M059J (cell line): ENCODE data around the gene SPTLC3. TPM values are rescaled to one million over a fixed set of nuclear protein-coding genes. Genes with fewer than 3 reads are reported as not detected.
A peak's percentile ranks its signal among the peaks of the same experiment; 100 is the strongest.

Source experiments
- DNase-seq: peaks from one replicate; pipeline ENCODE4 v3.0.0-alpha.2; 2012; ENCODE audit warnings: low read depth
- total RNA-seq: library from RNA; depleted of rRNA; stranded (reverse); fragments of >200 nt; shearing (Covaris generic); gene quantifications from 2 replicates; pipeline ENCODE4 v1.2.3, GENCODE V29; 2014

SPTLC3 gene
- total RNA-seq, 1 experiment from 2014 or later, result 9.2 TPM

DNA sequence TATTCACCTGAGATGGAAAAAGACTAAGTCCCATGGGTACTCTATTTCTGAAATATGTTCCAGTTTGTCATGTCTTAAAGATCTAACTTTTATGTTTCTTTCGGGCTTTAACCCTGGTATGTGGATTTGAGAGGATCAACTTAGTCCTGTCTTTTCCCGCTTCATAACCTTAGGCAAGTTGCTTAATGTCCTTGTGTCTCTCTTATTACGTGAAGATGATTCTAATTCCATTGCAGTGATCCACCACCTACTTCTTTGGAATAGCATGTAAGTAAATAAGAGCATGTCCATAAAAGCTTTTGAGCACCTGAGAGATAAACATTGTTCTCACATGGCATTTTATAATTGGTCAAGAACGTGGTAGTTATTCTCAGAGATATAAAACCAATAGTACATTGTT lies 23.0 kb downstream of the SPTLC3 start:
- no peak for DNase-seq

GRCh38 chr20:13034115-13034514 lies 25.3 kb downstream of the SPTLC3 start:
- peak; percentile 9 for DNase-seq

GRCh38 chr20:13034936-13035335 lies 26.2 kb downstream of the SPTLC3 start:
- no peak for DNase-seq

DNA sequence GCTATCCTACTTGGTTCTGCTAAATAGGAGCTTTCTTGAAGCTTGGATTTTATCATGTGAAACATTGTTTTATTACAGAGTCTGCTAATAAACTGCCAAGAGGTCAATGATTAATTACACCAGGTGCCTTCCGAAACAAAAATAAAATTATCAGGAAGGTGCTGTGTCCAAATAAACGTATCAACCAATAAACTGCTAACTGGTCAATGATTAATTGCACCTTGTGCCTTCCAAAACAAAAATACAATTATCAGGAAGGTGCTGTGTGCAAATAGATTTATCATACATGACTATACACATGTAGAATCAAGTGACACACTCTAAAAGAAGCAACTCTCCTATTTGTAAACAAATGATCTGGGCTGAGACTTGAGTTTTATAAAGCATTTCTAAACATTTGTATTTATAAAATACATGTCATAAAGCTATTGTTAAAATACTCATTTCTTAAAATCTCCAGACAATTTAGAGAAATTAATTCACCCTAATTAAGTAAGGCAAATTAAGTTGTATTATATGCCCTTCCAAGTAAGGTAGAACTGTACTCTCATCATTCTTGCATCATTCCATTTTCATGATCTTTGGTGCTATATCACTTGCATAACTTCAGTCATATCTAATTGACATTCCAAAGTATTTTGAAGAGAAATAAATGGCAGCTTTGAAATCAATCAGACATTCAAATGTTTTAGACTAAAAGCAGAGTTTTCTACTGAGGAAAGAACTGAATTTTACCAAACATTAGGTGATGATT lies 26.8 kb downstream of the SPTLC3 start:
- no peak for DNase-seq

- DNase-seq, result peak; percentile 74
Measured at GRCh38 chr20:13037727-13038126, 29.0 kb downstream of the SPTLC3 start.

DNA sequence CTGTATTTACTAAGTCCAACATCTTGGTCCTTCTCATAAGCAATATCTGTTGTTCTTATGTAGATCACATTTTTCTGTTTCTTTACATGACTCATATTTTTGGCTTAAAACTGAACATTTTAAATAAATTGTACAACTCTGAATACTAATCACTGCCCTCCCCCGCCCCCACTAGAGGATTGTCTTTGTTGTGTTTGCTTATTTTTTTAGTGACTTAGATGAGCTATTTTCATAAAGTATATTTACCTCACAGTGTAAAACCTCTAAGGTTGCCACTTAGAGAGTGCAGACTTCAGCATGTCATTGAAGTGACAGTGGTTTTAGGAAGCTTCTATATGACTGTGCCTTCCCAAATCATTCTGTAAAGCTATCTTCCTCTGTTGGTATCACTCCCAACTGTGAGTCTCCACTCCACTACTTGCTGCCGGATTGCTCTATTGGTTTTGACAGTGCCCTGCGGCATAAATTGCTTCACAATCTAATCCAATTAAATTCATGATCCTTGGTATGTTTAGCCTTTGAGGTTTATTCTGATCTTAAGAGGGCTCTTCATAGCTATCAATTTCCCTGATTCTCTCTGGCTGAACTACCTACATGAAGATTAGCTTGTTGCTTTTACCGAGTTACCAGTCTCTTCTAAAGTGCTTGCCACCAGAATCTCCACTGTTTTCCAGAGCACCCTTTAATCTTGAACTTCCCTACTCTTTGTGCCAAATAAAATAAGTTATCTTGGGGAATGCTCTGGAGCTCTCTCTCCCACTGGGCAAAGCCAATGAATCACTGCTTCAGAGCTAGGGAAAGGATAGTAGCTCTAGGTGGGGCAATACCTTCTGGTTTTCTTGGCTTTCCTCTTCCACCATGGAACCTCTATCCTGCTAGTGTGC lies 33.0 kb downstream of the SPTLC3 start:
- peak; percentile 24 for DNase-seq

DNA sequence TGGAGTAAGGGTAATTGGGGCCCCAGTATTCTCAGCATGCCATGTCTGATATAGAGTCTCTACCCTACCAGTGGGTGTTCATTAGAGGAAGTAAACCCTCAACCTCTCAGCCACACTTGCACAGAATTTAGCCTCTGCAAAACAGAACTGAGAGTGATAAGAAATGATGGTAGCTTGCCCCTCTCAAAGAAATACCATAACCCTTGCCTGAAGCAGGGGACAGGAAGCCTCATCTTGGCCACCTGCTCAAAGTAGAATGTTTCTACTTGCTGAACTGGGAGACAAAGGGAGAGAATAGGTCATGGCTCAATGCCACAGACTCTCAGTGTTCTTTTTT lies 33.7 kb downstream of the SPTLC3 start:
- DNase-seq, result no peak

GRCh38 chr20:13046409-13046808 lies 37.6 kb downstream of the SPTLC3 start:
- no peak for DNase-seq

GRCh38 chr20:13054011-13054410 lies 45.2 kb downstream of the SPTLC3 start:
- no peak for DNase-seq

- DNase-seq, result no peak
Measured at GRCh38 chr20:13058666-13059389, 50.1 kb downstream of the SPTLC3 start.

DNA sequence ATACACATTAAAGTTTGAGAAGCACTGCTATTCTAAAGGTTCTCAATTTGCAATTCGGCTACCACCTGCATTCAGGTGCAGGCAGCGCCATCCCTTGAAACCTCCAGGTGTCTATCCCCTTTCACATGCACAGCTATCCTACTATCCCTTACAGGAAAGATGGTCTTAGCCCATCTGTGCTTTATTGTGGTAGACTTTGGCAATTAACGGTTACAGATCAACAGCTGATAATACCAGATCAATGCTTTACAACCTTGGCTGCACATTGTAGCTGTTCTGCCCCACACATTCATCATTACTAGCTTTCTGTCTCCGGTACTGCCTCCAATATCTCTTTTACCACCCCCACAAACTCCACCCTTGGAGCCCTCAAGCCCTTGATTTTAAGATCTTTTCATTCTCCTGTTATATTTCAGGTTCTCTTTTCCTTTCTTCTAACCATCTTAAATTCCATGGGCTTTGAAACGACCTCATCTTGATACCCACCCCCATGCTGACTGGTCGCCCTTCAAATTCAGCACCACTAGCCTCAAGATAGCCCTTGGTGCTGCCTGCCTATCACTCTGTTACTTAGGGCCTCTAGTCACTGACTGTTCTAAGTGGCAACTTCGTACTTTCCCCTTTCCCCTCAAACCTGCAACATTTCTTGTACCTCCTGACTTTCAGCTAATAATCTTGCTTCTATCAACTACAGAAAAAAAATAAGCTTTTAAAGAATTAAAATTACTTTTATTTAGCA lies 50.8 kb downstream of the SPTLC3 start:
- no peak for DNase-seq

- no peak for DNase-seq
Measured at GRCh38 chr20:13060327-13060726, 51.6 kb downstream of the SPTLC3 start.

GRCh38 chr20:13061381-13061780 lies 52.6 kb downstream of the SPTLC3 start:
- DNase-seq, result no peak

DNA sequence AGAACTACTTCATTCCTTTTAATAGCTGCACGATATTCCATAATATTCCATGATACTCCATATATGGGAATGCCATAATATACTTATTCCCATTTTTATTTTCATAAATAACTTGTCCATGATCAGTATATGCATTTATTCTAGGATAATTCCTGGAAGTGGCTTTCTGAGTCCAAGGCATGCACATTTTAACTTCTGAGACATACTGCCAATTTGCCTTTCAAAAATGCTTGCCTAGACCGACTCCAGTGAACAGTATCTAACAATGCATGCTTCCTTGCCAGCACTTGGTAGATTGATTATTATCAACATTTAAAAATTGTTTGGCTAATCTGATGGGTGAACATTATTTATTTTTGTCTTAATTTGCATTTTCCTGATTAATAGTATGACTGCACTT lies 54.0 kb downstream of the SPTLC3 start:
- no peak for DNase-seq

- DNase-seq, result no peak
Measured at GRCh38 chr20:13068336-13068735, 59.6 kb downstream of the SPTLC3 start.

DNA sequence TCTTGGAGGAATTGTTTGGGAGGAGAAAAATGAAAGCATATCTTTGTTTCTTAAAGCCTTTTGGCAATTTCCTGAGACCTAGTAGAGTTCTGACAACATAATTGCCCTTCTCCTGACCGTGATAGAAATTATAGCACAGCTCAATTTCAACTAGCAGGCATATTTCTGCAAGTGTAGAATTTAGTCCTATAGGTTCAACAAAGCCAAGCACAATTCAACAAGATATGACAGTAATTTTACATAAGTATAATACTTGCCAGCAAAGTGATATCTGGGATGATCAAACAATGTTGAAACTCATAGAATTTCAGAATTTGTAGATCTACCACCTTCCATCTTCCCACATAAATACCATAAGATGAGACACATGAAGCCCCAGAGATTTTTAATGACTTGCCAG lies 73.1 kb downstream of the SPTLC3 start:
- DNase-seq, result no peak

DNA sequence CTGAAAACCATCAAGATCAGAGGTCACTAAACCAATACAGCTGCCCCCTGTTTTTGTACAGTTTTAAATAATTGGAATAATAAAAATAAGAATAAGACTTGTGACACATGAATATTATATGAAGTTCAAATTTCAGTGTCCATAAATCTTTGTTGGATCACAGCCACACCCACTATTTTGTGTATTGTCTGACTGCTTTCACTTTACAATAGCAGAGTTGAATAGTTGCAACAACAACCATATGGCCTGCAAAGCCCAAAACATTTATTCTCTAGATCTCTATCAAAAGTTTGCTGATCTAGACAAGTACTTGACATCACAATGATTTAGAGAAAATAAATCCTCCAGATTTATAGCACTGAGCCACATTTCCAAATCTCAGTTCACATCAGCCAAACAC lies 73.6 kb downstream of the SPTLC3 start:
- no peak for DNase-seq

GRCh38 chr20:13085275-13085674 lies 76.5 kb downstream of the SPTLC3 start:
- DNase-seq, result peak; percentile 39

DNA sequence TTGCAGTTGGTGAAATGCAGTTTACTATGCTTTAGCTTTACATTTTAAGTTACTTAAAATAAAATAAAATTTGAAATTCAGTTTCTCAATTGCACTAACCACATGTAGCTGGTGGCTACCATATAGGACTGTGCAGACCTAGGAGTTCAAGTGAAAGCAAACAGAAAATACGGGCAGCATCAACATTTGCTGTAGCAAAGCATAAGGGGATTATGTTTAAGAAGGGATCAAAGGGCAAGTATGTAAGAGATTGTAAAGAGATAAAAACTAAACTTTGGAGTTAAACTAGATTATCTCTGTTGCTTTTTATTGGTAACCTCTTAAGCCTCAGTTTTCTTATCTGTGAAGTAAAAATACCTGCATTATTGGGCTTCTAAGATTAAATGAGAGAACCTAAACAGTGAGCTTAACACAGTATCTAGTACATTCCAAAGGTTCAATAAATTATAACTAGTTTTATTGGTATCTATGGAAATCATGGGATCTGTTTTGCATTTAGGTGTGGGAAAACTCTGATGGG lies 81.2 kb downstream of the SPTLC3 start:
- DNase-seq, result no peak

- DNase-seq, result no peak
Measured at GRCh38 chr20:13092111-13092510, 83.3 kb downstream of the SPTLC3 start.

DNA sequence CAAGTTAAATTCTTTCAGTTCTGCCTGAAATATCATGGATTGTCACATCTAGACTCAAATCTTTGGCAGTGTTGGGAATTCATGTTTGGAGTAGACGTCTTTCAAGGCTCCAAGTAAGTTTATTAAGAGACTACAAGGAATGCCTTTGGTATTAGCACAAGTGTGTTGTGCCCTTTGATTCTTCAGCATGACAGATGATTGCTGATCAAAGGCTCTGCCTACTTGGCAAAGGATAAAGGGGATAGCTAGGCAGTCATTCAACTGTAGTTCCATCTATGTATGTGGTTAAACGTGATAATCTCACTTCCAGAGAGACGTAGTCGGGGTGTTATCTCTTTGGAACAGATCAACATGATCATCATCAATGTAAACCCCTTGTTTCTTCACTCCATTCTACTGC lies 86.2 kb downstream of the SPTLC3 start:
- no peak for DNase-seq
